HEK293 (cell line): Measurements from ENCODE around the gene COMMD8.

Experiments used
- CTCF ChIA-PET: fragments of 350-600 bp; formaldehyde crosslinking; extraction: SDS; loops from one replicate; lab custom pipeline; 2021; ENCODE audit warnings: antibody characterized with exemption; lab: Yijun Ruan, JAX
- POLR2A ChIA-PET: fragments of 300-600 bp; formaldehyde crosslinking; extraction: SDS; loops from one replicate; lab custom pipeline; 2020; ENCODE audit warnings: antibody characterized with exemption, inconsistent platforms; lab: Yijun Ruan, JAX
- H3K27ac ChIP-seq: fragments of 200-500 bp; sonication (Bioruptor generic); 2 replicates; pipeline ENCODE4 v1.5.1; 2014; ENCODE audit warnings: low read depth, low read length, control low read depth, inconsistent platforms; ENCODE audit errors: extremely low read depth
- H3K36me3 ChIP-seq, 2 experiments: fragments of 200-500 bp in 1 of 2; sonication (Bioruptor generic) in 1 of 2; 1 replicate in 1 of 2; 2 replicates in 1 of 2; pipeline ENCODE4 v1.5.1; 2014 to 2017; ENCODE audit warnings: inconsistent platforms in 2 of 2, low read length in 2 of 2; ENCODE audit not compliant: control insufficient read depth in 2 of 2, insufficient read depth in 1 of 2
- H3K4me1 ChIP-seq: fragments of 200-500 bp; sonication (Bioruptor generic); 2 replicates; pipeline ENCODE4 v1.5.1; 2014; ENCODE audit warnings: mild to moderate bottlenecking, low read length, inconsistent platforms; ENCODE audit not compliant: control insufficient read depth, insufficient read depth
- H3K4me3 ChIP-seq: 2 replicates; pipeline ENCODE4 v1.5.1; 2011; ENCODE audit warnings: low read depth, mild to moderate bottlenecking, control low read depth, low read length, moderate library complexity
- H3K9me3 ChIP-seq: fragments of 200-500 bp; sonication (Bioruptor generic); 2 replicates; pipeline ENCODE4 v1.5.1; 2014; ENCODE audit warnings: low read depth, low read length, inconsistent platforms; ENCODE audit not compliant: control insufficient read depth, insufficient read depth
- GLI2 ChIP-seq: fragments of 450-650 bp; formaldehyde crosslinking; IDR thresholded peaks from 2 replicates; pipeline ENCODE4; 2017; ENCODE audit warnings: missing biosample characterization, missing genetic modification characterization, low read depth, borderline replicate concordance
- KLF16 ChIP-seq: fragments of 450-650 bp; formaldehyde crosslinking; IDR thresholded peaks from 2 replicates; pipeline ENCODE4 v1.5.1; 2017; ENCODE audit warnings: missing biosample characterization, missing genetic modification characterization
- KLF8 ChIP-seq: fragments of 450-650 bp; formaldehyde crosslinking; IDR thresholded peaks from 2 replicates; pipeline ENCODE4 v1.5.1; 2016; ENCODE audit warnings: missing biosample characterization, missing genetic modification characterization
- PRDM2 ChIP-seq: fragments of 450-650 bp; formaldehyde crosslinking; IDR thresholded peaks from 2 replicates; pipeline ENCODE4 v1.5.1; 2016; ENCODE audit warnings: missing biosample characterization, missing genetic modification characterization, borderline replicate concordance
- ZEB2 ChIP-seq: fragments of 450-650 bp; formaldehyde crosslinking; IDR thresholded peaks from 2 replicates; pipeline ENCODE4 v1.5.1; 2016; ENCODE audit warnings: missing biosample characterization, missing genetic modification characterization
- ZNF10 ChIP-seq: fragments of 450-650 bp; formaldehyde crosslinking; IDR thresholded peaks from 2 replicates; pipeline ENCODE4 v1.5.1; 2017; ENCODE audit warnings: missing biosample characterization, missing genetic modification characterization
- ZNF302 ChIP-seq: fragments of 450-650 bp; formaldehyde crosslinking; IDR thresholded peaks from 2 replicates; pipeline ENCODE4 v1.5.1; 2016; ENCODE audit warnings: missing biosample characterization, missing genetic modification characterization, low read depth
- ZNF366 ChIP-seq: fragments of 450-650 bp; formaldehyde crosslinking; conservative IDR thresholded peaks from 2 replicates; pipeline ENCODE4 v1.5.1; 2016; ENCODE audit warnings: missing biosample characterization, missing genetic modification characterization
- ZNF37A ChIP-seq: fragments of 450-650 bp; IDR thresholded peaks from 2 replicates; pipeline ENCODE4 v1.5.1; 2018; ENCODE audit warnings: missing biosample characterization, missing genetic modification characterization
- ZNF558 ChIP-seq: fragments of 450-650 bp; formaldehyde crosslinking; IDR thresholded peaks from 2 replicates; pipeline ENCODE4 v1.5.1; 2016; ENCODE audit warnings: missing biosample characterization, missing genetic modification characterization
- ZNF623 ChIP-seq: fragments of 450-650 bp; formaldehyde crosslinking; IDR thresholded peaks from 2 replicates; pipeline ENCODE4 v1.5.1; 2016; ENCODE audit warnings: missing biosample characterization, missing genetic modification characterization
- ZNF624 ChIP-seq: fragments of 450-650 bp; formaldehyde crosslinking; IDR thresholded peaks from 2 replicates; pipeline ENCODE4 v1.5.1; 2017; ENCODE audit warnings: missing biosample characterization, missing genetic modification characterization
- ZNF660 ChIP-seq: fragments of 450-650 bp; IDR thresholded peaks from 2 replicates; pipeline ENCODE4 v1.5.1; 2018; ENCODE audit warnings: missing biosample characterization, mild to moderate bottlenecking, missing genetic modification characterization
- ZNF830 ChIP-seq: fragments of 450-650 bp; IDR thresholded peaks from 2 replicates; pipeline ENCODE4 v1.5.0; 2018; ENCODE audit warnings: missing biosample characterization, missing genetic modification characterization, low read depth, mild to moderate bottlenecking, moderate library complexity
- ZSCAN16 ChIP-seq: fragments of 450-650 bp; formaldehyde crosslinking; IDR thresholded peaks from 2 replicates; pipeline ENCODE4 v1.5.1; 2016; ENCODE audit warnings: missing biosample characterization, missing genetic modification characterization
- TF ChIP-seq, protein P1 (sequence below): fragments of 450-650 bp; formaldehyde crosslinking; IDR thresholded peaks from 2 replicates; pipeline ENCODE4 v1.5.1; 2016; ENCODE audit warnings: missing biosample characterization, missing genetic modification characterization
- TF ChIP-seq, protein P2 (sequence below): fragments of 450-650 bp; formaldehyde crosslinking; IDR thresholded peaks from 2 replicates; pipeline ENCODE4 v1.5.1; 2016; ENCODE audit warnings: missing biosample characterization, missing genetic modification characterization, borderline replicate concordance

COMMD8 gene

GRCh38 chr4:47499700-47500099 is 36.2 kb upstream of the COMMD8 start (continued):
- TF ChIP-seq PRDM2: no peak
- TF ChIP-seq ZNF558 (tag by site-specific recombination): no peak
- TF ChIP-seq ZNF366 (tag by site-specific recombination): no peak
- no peak for TF ChIP-seq ZNF623 (tag by site-specific recombination)
- no peak for TF ChIP-seq KLF8 (tag by site-specific recombination)
- no peak for TF ChIP-seq ZNF302 (tag by site-specific recombination)
- TF ChIP-seq, protein P1, sequence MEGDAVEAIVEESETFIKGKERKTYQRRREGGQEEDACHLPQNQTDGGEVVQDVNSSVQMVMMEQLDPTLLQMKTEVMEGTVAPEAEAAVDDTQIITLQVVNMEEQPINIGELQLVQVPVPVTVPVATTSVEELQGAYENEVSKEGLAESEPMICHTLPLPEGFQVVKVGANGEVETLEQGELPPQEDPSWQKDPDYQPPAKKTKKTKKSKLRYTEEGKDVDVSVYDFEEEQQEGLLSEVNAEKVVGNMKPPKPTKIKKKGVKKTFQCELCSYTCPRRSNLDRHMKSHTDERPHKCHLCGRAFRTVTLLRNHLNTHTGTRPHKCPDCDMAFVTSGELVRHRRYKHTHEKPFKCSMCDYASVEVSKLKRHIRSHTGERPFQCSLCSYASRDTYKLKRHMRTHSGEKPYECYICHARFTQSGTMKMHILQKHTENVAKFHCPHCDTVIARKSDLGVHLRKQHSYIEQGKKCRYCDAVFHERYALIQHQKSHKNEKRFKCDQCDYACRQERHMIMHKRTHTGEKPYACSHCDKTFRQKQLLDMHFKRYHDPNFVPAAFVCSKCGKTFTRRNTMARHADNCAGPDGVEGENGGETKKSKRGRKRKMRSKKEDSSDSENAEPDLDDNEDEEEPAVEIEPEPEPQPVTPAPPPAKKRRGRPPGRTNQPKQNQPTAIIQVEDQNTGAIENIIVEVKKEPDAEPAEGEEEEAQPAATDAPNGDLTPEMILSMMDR (tag by site-specific recombination): no peak
- TF ChIP-seq ZNF660 (tag by site-specific recombination): no peak
- TF ChIP-seq ZNF830 (tag by site-specific recombination): no peak

DNA sequence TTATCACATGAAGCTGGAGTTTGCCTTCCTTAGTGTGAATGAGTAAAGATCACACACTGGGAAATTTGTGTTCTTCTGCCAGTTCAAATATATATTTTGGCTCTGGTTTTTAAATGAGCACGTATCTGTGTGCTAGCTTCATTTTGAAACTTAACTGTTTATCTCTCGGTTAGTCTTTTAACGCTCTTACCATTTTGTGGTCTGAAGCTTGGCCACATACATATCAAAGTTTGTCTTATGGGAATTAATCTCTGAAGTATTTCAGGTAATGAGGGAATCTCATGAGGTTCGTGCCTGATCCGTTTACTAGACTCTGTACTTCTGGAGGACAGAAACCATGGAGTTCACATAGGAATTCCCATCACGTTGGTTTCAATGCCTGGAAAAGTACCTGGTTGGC is 35.4 kb upstream of the COMMD8 start:
- CTCF ChIA-PET: interaction anchor here (0.5 kb wide), 1 partner anchor 187 kb away, joined by 3 read pairs; no protein-coding TSS in a partner anchor
- H3K4me1 ChIP-seq: no peaks in the 10 kb centered on the region

GRCh38 chr4:47494124-47494430 is 30.6 kb upstream of the COMMD8 start:
- POLR2A ChIA-PET: interaction anchor here (0.9 kb wide), 1 partner anchor 9 kb away, joined by 3 read pairs; the partner anchor contains the start of gene ATP10D
- H3K9me3 ChIP-seq: no peaks in the 10 kb centered on the region
- H3K4me1 ChIP-seq: no peaks in the 10 kb centered on the region
- CTCF ChIA-PET: interaction anchor here (1.1 kb wide), 1 partner anchor 69 kb away, joined by 3 read pairs; no protein-coding TSS in a partner anchor
- no peak for TF ChIP-seq ZNF37A (tag by site-specific recombination)
- TF ChIP-seq, protein P2, sequence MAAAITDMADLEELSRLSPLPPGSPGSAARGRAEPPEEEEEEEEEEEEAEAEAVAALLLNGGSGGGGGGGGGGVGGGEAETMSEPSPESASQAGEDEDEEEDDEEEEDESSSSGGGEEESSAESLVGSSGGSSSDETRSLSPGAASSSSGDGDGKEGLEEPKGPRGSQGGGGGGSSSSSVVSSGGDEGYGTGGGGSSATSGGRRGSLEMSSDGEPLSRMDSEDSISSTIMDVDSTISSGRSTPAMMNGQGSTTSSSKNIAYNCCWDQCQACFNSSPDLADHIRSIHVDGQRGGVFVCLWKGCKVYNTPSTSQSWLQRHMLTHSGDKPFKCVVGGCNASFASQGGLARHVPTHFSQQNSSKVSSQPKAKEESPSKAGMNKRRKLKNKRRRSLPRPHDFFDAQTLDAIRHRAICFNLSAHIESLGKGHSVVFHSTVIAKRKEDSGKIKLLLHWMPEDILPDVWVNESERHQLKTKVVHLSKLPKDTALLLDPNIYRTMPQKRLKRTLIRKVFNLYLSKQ (tag by site-specific recombination): no peak
- TF ChIP-seq ZSCAN16 (tag by site-specific recombination): no peak
- TF ChIP-seq ZNF624 (tag by site-specific recombination): no peak
- no peak overlapping the region for H3K27ac ChIP-seq
- no peaks in the 10 kb centered on the region for H3K36me3 ChIP-seq
- H3K4me3 ChIP-seq: no peak overlapping the region

More for the DNA sequence above, 35.4 kb upstream of the COMMD8 start:
- Histone ChIP-seq H3K9me3 (no peaks in the 10 kb centered on the region), H3K27ac (no peak overlapping the region), H3K36me3 (no peaks in the 10 kb centered on the region), H3K4me3 (no peak overlapping the region)
- POLR2A ChIA-PET: no interaction called here
- no peak for TF ChIP-seq ZEB2 (tag by site-specific recombination)
- no peak for TF ChIP-seq GLI2
- no peak for TF ChIP-seq KLF16 (tag by site-specific recombination)
- TF ChIP-seq ZNF10 (tag by site-specific recombination): no peak
